NCI-H510A treated with DMSO at 0.1 percent for 48 hours (cell line): ENCODE measurements around the gene TMEM204.

ENCODE experiments used
- DNase-seq: peaks from one replicate; lab custom pipeline; 2025; lab: John Stamatoyannopoulos, UW

The TMEM204 gene

GRCh38 chr16:1520461-1520860 lies 13.0 kb upstream of the TMEM204 start:
- DNase-seq = no peak

GRCh38 chr16:1523581-1524245 lies 9.8 kb upstream of the TMEM204 start:
- no peak for DNase-seq

GRCh38 chr16:1524366-1524765 lies 9.1 kb upstream of the TMEM204 start:
- DNase-seq = no peak

DNA sequence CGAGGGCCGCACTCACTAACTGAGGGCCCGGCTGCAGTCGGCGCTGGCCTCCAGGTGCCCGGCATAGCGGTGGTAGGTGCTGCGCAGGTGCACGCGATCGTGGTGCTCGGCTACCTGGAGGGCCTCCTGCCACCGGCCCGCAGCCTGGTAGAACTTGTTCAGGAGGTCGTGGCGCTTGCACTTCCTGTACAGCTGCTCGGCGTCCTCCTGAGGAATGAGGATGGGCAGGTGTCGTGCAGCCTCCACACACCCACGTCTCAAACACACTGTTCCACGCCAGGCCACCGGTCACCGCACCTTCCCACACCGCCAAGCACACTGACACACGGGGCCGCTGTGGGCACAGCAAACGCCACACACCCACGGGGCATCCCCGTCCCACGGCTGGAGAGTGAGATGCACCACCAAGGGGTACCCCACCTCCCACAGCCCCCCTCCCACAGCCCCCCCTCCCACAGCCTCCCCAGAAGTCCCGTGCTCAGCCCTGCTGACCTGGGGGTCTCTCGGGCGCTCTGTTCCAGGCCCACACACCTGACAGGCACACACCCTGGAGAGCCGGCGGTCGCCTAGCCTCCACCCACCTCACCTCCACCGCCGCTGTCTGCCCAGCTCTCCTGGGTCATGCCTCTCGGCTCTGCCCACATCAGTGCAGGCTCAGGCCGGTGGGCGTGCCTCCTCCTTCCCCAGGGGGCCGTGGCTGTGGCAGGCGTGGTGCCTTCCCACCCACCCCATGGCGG lies 7.4 kb upstream of the TMEM204 start:
- DNase-seq = no peak

DNA sequence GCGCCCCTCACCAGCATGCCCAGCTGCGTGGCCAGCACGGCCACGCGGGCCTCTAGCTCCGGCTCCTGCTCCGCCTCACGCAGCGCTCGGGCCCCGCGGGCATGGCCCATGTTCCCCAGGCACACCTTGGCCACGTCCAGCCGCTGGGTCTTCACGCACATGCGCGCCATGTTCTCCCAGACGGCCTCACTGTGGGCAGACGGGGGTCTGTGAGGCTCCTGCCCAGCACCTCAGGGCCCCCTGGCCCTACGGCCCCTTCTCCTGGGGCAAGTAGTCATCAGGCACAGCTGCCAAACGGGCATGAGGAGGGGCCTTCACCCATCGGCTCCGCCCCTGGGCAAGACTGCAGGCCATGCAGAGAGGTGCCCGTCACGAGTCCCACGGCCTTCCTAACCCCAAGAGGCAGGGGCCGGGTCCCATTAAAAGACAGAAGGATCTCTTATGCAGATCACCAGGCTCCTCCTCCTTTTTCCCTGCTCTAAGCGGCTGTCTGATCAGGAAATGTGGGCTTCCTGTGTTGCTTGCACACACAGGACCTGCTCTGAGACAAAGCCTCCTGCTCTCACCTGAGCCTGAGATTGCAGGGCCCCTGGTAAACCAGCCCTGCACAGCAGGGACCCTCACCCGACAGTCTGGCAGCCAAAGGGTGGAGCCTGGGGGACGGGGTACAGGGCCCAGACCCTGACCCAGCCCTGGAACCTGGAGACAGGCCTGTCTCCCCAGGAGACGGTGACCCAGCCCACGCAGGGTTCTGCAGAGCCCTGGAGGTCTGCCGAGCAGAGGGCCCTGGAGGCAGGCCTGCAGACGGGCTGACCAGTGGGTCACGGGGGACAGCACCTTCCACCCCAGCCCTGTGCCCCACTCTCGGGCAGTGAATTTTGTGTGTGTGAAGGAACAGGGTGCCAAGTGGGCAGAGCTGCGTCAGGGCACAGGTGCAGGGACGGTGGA lies 6.6 kb upstream of the TMEM204 start:
- DNase-seq = no peak

GRCh38 chr16:1527836-1528811 lies 5.3 kb upstream of the TMEM204 start:
- DNase-seq = no peak

GRCh38 chr16:1528921-1529537 lies 4.4 kb upstream of the TMEM204 start:
- no peak for DNase-seq

- no peak for DNase-seq
Measured at GRCh38 chr16:1530349-1530882, 3.0 kb upstream of the TMEM204 start.

GRCh38 chr16:1530883-1531637 lies 2.4 kb upstream of the TMEM204 start:
- DNase-seq = no peak

- DNase-seq = no peak
Measured at GRCh38 chr16:1531638-1531910, 1.9 kb upstream of the TMEM204 start.

- no peak for DNase-seq
Measured at GRCh38 chr16:1532081-1532760, 1.2 kb upstream of the TMEM204 start.

DNA sequence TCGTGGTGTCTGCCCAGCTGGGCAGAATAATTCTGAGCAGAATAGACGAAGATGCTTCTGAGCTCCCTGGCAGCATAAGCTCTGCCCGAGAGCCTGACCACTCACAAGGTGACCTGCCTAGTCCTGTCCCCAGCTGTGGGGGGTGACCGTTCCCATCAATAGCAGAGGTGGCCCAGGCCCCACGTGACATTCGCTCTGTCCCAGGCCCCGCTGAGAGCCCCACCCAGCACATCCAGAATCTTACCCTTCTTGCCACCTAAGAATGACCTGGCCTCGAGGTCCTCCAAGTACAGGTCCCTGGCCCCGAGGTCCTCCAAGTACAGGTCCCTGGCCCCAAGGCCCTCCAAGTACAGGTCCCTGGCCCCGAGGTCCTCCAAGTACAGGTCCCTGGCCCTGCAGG lies 695 bp upstream of the TMEM204 start:
- no peak for DNase-seq

GRCh38 chr16:1534021-1535020 lies 855 bp downstream of the TMEM204 start:
- no peak for DNase-seq

- no peak for DNase-seq
Measured at GRCh38 chr16:1535391-1536291, 2.2 kb downstream of the TMEM204 start.

- no peak for DNase-seq
Measured at GRCh38 chr16:1536601-1537000, 3.1 kb downstream of the TMEM204 start.

DNA sequence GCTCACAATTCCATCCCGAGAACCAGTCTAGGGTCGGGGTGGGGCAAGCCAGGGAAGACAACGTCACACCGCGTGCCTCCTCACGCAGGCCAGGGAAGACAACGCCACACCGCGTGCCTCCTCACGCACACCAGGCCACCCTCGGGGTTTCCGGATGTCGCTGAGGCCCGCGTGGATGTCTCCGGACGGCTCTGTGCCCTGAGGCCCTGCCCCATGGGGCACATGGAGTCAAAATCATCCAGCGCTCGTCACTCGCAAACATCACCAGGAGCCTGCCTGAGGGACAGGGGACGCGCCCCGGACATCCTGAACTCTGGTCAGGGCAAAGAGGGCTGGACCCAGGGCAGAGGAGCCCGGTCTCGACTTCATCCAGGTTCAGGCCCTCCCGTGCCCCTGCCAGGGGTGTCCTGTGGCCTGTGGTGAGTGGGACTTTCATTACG lies 3.7 kb downstream of the TMEM204 start:
- DNase-seq = no peak

DNA sequence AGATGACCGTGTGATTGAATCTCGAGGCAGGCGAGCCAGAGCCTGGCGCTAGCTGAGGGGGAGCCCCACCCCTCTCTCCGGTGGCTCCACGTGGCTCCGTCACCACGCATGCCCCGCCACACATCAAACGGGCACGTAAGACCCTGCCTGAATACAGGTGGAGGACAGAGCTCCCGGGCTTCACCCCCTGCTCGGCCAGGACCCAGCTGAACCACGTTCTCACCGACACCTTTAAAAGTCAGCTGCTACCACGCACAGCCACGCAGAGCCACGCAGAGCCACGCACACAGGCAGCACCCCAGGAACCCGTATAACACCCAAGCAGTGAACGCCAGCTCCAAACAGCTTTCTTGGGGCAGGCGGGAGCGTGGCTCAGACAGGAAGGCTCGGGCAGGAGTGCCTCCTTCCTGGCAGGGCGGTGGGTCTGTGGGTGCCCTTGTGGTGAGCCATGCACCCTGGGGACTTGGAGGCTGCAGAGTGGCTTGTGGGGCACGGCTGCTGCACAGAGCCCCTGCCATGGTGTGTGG lies 4.4 kb downstream of the TMEM204 start:
- DNase-seq = no peak
